IMR-90 (cell line): ENCODE data around the gene PPP2R5A. TPM values are rescaled to one million over a fixed set of nuclear protein-coding genes. Genes with fewer than 3 reads are reported as not detected.

Experiments
- ATAC-seq: fragments of 200-7000 bp; cut with Tn5 transposase; 2 replicates; pipeline ENCODE4 v1.9.1; 2020; ENCODE audit warnings: low read depth, mild to moderate bottlenecking, moderate library complexity
- BruUV-seq: library from RNA; stranded (reverse); fragments of 400-500 nt; replicated peaks from 2 replicates; lab custom pipeline; 2021; lab: Mats Ljungman, UMichigan
- CTCF ChIA-PET: fragments of 300-600 bp; formaldehyde crosslinking; extraction: SDS; loops from one replicate; lab custom pipeline; 2021; ENCODE audit warnings: antibody characterized with exemption; lab: Yijun Ruan, JAX
- POLR2A ChIA-PET: fragments of 300-600 bp; sonication (Branson Sonifier 250); formaldehyde crosslinking; loops from one replicate; lab custom pipeline; 2022; ENCODE audit warnings: antibody characterized with exemption; ENCODE audit not compliant: unreplicated experiment; lab: Charles Lee
- DNase-seq: peaks from one replicate; pipeline ENCODE4 v3.0.0; 2013
- H2AFZ ChIP-seq: replicated peaks from 2 replicates; pipeline ENCODE3; 2013; ENCODE audit warnings: low read length, mild to moderate bottlenecking; ENCODE audit not compliant: poor library complexity
- H2AK5ac ChIP-seq: 2 replicates; pipeline ENCODE4 v1.6.1; 2013; ENCODE audit warnings: low read depth, low read length, inconsistent platforms
- H2AK9ac ChIP-seq: replicated peaks from 2 replicates; pipeline ENCODE3; 2013; ENCODE audit warnings: mild to moderate bottlenecking, low read depth, low read length, moderate library complexity; ENCODE audit not compliant: poor library complexity
- H2BK120ac ChIP-seq: 2 replicates; pipeline ENCODE4 v1.6.1; 2013; ENCODE audit warnings: low read depth, low read length, inconsistent platforms
- H2BK15ac ChIP-seq: 3 replicates; pipeline ENCODE4 v1.6.1; 2013; ENCODE audit warnings: low read depth, low read length, inconsistent platforms
- H2BK20ac ChIP-seq: 2 replicates; pipeline ENCODE4 v1.6.1; 2013; ENCODE audit warnings: low read depth, mild to moderate bottlenecking, inconsistent platforms, low read length, moderate library complexity
- H2BK5ac ChIP-seq: 2 replicates; pipeline ENCODE4 v1.6.1; 2013; ENCODE audit warnings: mild to moderate bottlenecking, low read depth, low read length, inconsistent platforms; ENCODE audit not compliant: poor library complexity, severe bottlenecking
- H3K14ac ChIP-seq: replicated peaks from 2 replicates; pipeline ENCODE4 v1.6.1; 2013; ENCODE audit warnings: low read depth, low read length, inconsistent platforms
- H3K18ac ChIP-seq: 2 replicates; pipeline ENCODE4 v1.6.1; 2013; ENCODE audit warnings: low read depth, low read length, control low read depth
- H3K23ac ChIP-seq: 2 replicates; pipeline ENCODE4 v1.6.1; 2013; ENCODE audit warnings: low read depth, low read length, inconsistent platforms
- H3K27ac ChIP-seq: 2 replicates; pipeline ENCODE4 v1.5.1; 2013; ENCODE audit warnings: mild to moderate bottlenecking, control low read depth, low read length; ENCODE audit not compliant: insufficient read depth
- H3K27me3 ChIP-seq: 2 replicates; pipeline ENCODE4 v1.6.1; 2013; ENCODE audit warnings: low read length; ENCODE audit not compliant: control insufficient read depth, insufficient read depth
- H3K36me3 ChIP-seq: 2 replicates; pipeline ENCODE4 v1.6.1; 2013; ENCODE audit warnings: low read length, mixed read lengths; ENCODE audit not compliant: control insufficient read depth, insufficient read depth
- H3K4ac ChIP-seq: 2 replicates; pipeline ENCODE4 v1.6.1; 2013; ENCODE audit warnings: low read depth, low read length, inconsistent platforms
- H3K4me1 ChIP-seq: 2 replicates; pipeline ENCODE4 v1.6.1; 2013; ENCODE audit warnings: low read length, mixed read lengths; ENCODE audit not compliant: control insufficient read depth, insufficient read depth
- H3K4me2 ChIP-seq: 2 replicates; pipeline ENCODE4 v1.6.1; 2013; ENCODE audit warnings: low read depth, mild to moderate bottlenecking, control low read depth, low read length, moderate library complexity
- H3K4me3 ChIP-seq: 2 replicates; pipeline ENCODE4 v1.5.1; 2013; ENCODE audit warnings: low read depth, mild to moderate bottlenecking, control low read depth, low read length, moderate library complexity; ENCODE audit not compliant: insufficient read depth
- H3K56ac ChIP-seq: 2 replicates; pipeline ENCODE4 v1.6.1; 2013; ENCODE audit warnings: low read length, inconsistent platforms; ENCODE audit not compliant: insufficient read depth; ENCODE audit errors: extremely low read depth
- H3K79me1 ChIP-seq, 2 experiments: 2 replicates each; pipeline ENCODE4 v1.6.1; 2013; ENCODE audit warnings: low read length in 2 of 2, inconsistent platforms in 1 of 2, low read depth in 1 of 2
- H3K9ac ChIP-seq: 2 replicates; pipeline ENCODE4 v1.6.1; 2013; ENCODE audit warnings: low read depth, low read length, control low read depth
- H3K9me1 ChIP-seq: 2 replicates; pipeline ENCODE4 v1.6.1; 2013; ENCODE audit warnings: low read length, inconsistent platforms; ENCODE audit not compliant: insufficient read depth
- H3K9me3 ChIP-seq: 2 replicates; pipeline ENCODE4 v1.6.1; 2013; ENCODE audit warnings: low read length; ENCODE audit not compliant: control insufficient read depth, insufficient read depth
- H4K20me1 ChIP-seq: 2 replicates; pipeline ENCODE4 v1.6.1; 2013; ENCODE audit warnings: low read length, inconsistent platforms; ENCODE audit not compliant: insufficient read depth
- H4K5ac ChIP-seq: 2 replicates; pipeline ENCODE4 v1.6.1; 2013; ENCODE audit warnings: mild to moderate bottlenecking, low read depth, low read length, control low read depth
- H4K8ac ChIP-seq, 2 experiments: 2 replicates each; pipeline ENCODE4 v1.6.1; 2013; ENCODE audit warnings: low read depth in 2 of 2, low read length in 2 of 2, control low read depth in 1 of 2, inconsistent platforms in 1 of 2
- H4K91ac ChIP-seq: 2 replicates; pipeline ENCODE4 v1.6.1; 2013; ENCODE audit warnings: low read depth, low read length, inconsistent platforms; ENCODE audit not compliant: insufficient read depth
- BHLHE40 ChIP-seq: fragments of 150-350 bp; IDR thresholded peaks from 2 replicates; pipeline ENCODE4 v1.6.1; 2016; ENCODE audit warnings: mild to moderate bottlenecking, low read depth, low read length
- CEBPB ChIP-seq: IDR thresholded peaks from 2 replicates; pipeline ENCODE4 v1.6.1; 2012; ENCODE audit warnings: low read depth, low read length, improper control_type of control experiment
- CHD1 ChIP-seq: IDR thresholded peaks from 2 replicates; pipeline ENCODE4 v1.6.1; 2012; ENCODE audit warnings: low read depth, low read length, improper control_type of control experiment
- CTCF ChIP-seq: conservative IDR thresholded peaks from 2 replicates; pipeline ENCODE4 v1.5.1; 2012; ENCODE audit warnings: mild to moderate bottlenecking, low read depth, low read length, improper control_type of control experiment
- FOS ChIP-seq: fragments of 150-350 bp; IDR thresholded peaks from 2 replicates; pipeline ENCODE4 v1.6.1; 2016; ENCODE audit warnings: low read depth, low read length
- MAFK ChIP-seq: IDR thresholded peaks from 2 replicates; pipeline ENCODE4 v1.6.1; 2012; ENCODE audit warnings: low read depth, low read length, improper control_type of control experiment
- MAZ ChIP-seq: IDR thresholded peaks from 2 replicates; pipeline ENCODE4 v1.6.1; 2012; ENCODE audit warnings: low read depth, mild to moderate bottlenecking, low read length, improper control_type of control experiment, moderate library complexity, borderline replicate concordance
- MXI1 ChIP-seq: IDR thresholded peaks from 2 replicates; pipeline ENCODE4 v1.6.1; 2012; ENCODE audit warnings: low read depth, mild to moderate bottlenecking, low read length, moderate library complexity, borderline replicate concordance
- NFE2L2 ChIP-seq: fragments of 150-350 bp; IDR thresholded peaks from 2 replicates; pipeline ENCODE4 v1.6.1; 2016; ENCODE audit warnings: low read depth, mild to moderate bottlenecking, low read length
- POLR2A ChIP-seq: IDR thresholded peaks from 2 replicates; pipeline ENCODE4 v1.6.1; 2012; ENCODE audit warnings: mild to moderate bottlenecking, low read depth, low read length
- RAD21 ChIP-seq: IDR thresholded peaks from 2 replicates; pipeline ENCODE4 v1.6.1; 2012; ENCODE audit warnings: low read length, improper control_type of control experiment
- RCOR1 ChIP-seq: IDR thresholded peaks from 2 replicates; pipeline ENCODE4 v1.6.1; 2012; ENCODE audit warnings: mild to moderate bottlenecking, low read length, improper control_type of control experiment; ENCODE audit not compliant: insufficient replicate concordance
- RFX5 ChIP-seq: IDR thresholded peaks from 2 replicates; pipeline ENCODE4 v1.8.0; 2012; ENCODE audit warnings: low read depth, mild to moderate bottlenecking, low read length, moderate library complexity
- SMC3 ChIP-seq: fragments of 150-350 bp; IDR thresholded peaks from 2 replicates; pipeline ENCODE4 v1.6.1; 2016; ENCODE audit warnings: low read depth, mild to moderate bottlenecking, antibody characterized with exemption, low read length, moderate library complexity
- USF2 ChIP-seq: fragments of 150-350 bp; IDR thresholded peaks from 2 replicates; pipeline ENCODE4 v1.6.1; 2017; ENCODE audit warnings: mild to moderate bottlenecking, antibody characterized with exemption, low read length, low read depth
- WGBS, 2 experiments: methylation state at CpG; one replicate each; pipeline versions ENCODE4 v1.1.5 to v1.1.7; 2013; ENCODE audit warnings: missing lambda C conversion rate in 2 of 2; ENCODE audit not compliant: insufficient read length in 1 of 2; ENCODE audit errors: extremely low coverage in 2 of 2; 5-methylcytosine and 5-hydroxymethylcytosine counted together
- dilution Hi-C: fragments of 300-500 bp; cut with HindIII; formaldehyde crosslinking; loops from one replicate; pipeline ENCODE4 v1.14.3; 2018; ENCODE audit warnings: low sequenced_read_pairs; ENCODE audit not compliant: unreplicated experiment
- in situ Hi-C: fragments of 300-500 bp; cut with MboI; formaldehyde crosslinking; loops from 3 replicates; pipeline ENCODE4 v1.14.3; 2019; ENCODE audit warnings: low sequenced_read_pairs, inconsistent platforms, mixed read lengths
- intact Hi-C: fragments of 100-400 bp; cut with micrococcal nuclease; formaldehyde crosslinking; loops from 2 replicates; pipeline ENCODE4 v1.10.0; 2022
- polyA plus RNA-seq, 3 experiments: library from polyadenylated mRNA; depleted of rRNA; stranded (reverse); fragments of >200 nt; gene quantifications; 2 replicates each; pipeline ENCODE4 v1.2.3, GENCODE V29; 2012; ENCODE audit warnings: low replicate concordance in 1 of 3
- total RNA-seq: library from RNA; depleted of rRNA; stranded (reverse); fragments of >200 nt; gene quantifications from 2 replicates; pipeline ENCODE4 v1.2.3, GENCODE V29; 2012
- TF ChIP-seq, protein P1 (sequence below): fragments of 150-350 bp; IDR thresholded peaks from 2 replicates; pipeline ENCODE4 v1.6.1; 2016; ENCODE audit warnings: low read depth, mild to moderate bottlenecking, low read length, moderate library complexity, borderline replicate concordance

Gene PPP2R5A
- total and polyA plus RNA-seq, 2 of the 4 experiments (the other 2 are of a cell fraction), result 8.4 to 12.6 TPM

GRCh38 chr1:212242985-212243308, 42.3 kb upstream of the PPP2R5A start:
- dilution Hi-C loops, result no loop called here
- H4K91ac ChIP-seq, result no peak overlapping the region
- no peak overlapping the region for H2AK9ac ChIP-seq
- H3K79me1 ChIP-seq, result no peaks in the 10 kb centered on the region
- no peak for ATAC-seq
- CTCF ChIA-PET, result no interaction called here
- no peak overlapping the region for H2BK15ac ChIP-seq
- no peak overlapping the region for H4K8ac ChIP-seq
- peaks cover 3% of the 10 kb centered on the region; the same call in 1 of the 2 replicates for H3K4me1 ChIP-seq
- no peak overlapping the region for H2AFZ ChIP-seq
- no peak overlapping the region for H3K27ac ChIP-seq
- no peak overlapping the region for H3K56ac ChIP-seq
- DNase-seq, result no peak
- H3K9me3 ChIP-seq, result no peaks in the 10 kb centered on the region
- H2BK120ac ChIP-seq, result no peak overlapping the region
- BruUV-seq, result no TSS peak
- no peak overlapping the region for H3K14ac ChIP-seq
- H3K4me2 ChIP-seq, result no peak overlapping the region
- no peaks in the 10 kb centered on the region for H4K20me1 ChIP-seq
- H3K9me1 ChIP-seq, result no peaks in the 10 kb centered on the region
- POLR2A ChIA-PET, result no interaction called here
- no peak overlapping the region for H3K4ac ChIP-seq
- intact Hi-C loops, result no loop called here
- no CpG with 5 or more reads among the region's 1 CpG for WGBS, 2 experiments
- H4K5ac ChIP-seq, result no peak overlapping the region
- H3K36me3 ChIP-seq, result no peaks in the 10 kb centered on the region
- H3K4me3 ChIP-seq, result no peak overlapping the region
- H2BK20ac ChIP-seq, result no peak overlapping the region
- H3K23ac ChIP-seq, result no peak overlapping the region
- no peak overlapping the region for H3K18ac ChIP-seq
- no peak overlapping the region for H3K9ac ChIP-seq
- H2AK5ac ChIP-seq, result no peak overlapping the region
- TF ChIP-seq USF2 (no peak), FOS (no peak), BHLHE40 (no peak), MAFK (no peak), SMC3 (no peak), CHD1 (no peak), POLR2A (no peak), CTCF (no peak), RCOR1 (no peak), MXI1 (no peak), RAD21 (no peak), CEBPB (no peak), MAZ (no peak), NFE2L2 (no peak), RFX5 (no peak)
- TF ChIP-seq, protein P1, sequence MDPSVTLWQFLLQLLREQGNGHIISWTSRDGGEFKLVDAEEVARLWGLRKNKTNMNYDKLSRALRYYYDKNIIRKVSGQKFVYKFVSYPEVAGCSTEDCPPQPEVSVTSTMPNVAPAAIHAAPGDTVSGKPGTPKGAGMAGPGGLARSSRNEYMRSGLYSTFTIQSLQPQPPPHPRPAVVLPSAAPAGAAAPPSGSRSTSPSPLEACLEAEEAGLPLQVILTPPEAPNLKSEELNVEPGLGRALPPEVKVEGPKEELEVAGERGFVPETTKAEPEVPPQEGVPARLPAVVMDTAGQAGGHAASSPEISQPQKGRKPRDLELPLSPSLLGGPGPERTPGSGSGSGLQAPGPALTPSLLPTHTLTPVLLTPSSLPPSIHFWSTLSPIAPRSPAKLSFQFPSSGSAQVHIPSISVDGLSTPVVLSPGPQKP, result no peak
- no peaks in the 10 kb centered on the region for H3K27me3 ChIP-seq
- no peak overlapping the region for H2BK5ac ChIP-seq
- in situ Hi-C loops, result no loop called here
